Measurements from ENCODE around the gene PTPN14.
"Not testable (repeated sequence)": the region's sequence is repeated elsewhere in the genome, so short reads cannot be mapped to it uniquely, and the experiment has no call there.

Gene PTPN14

GRCh38 chr1:214583113-214583512 is 31.7 kb upstream of the PTPN14 start:
- Histone ChIP-seq H3K27me3 (ENCODE audit: control insufficient read depth in 1 of 2, insufficient read depth in 2 of 2, low read length in 2 of 2) (no peaks in the 10 kb centered on the region), H3K27ac (ENCODE audit: low read depth, low read length) (no peak overlapping the region), H3K4me3 (ENCODE audit: low read depth in 1 of 2, low read length in 2 of 2) (no peak overlapping the region), H3K9ac (ENCODE audit: low read depth in 1 of 2, low read length in 2 of 2) (no peak overlapping the region), H3K36me3 (ENCODE audit: control insufficient read depth in 1 of 2, insufficient read depth in 2 of 2, low read length in 2 of 2) (no peaks in the 10 kb centered on the region), H3K4me1 (ENCODE audit: control insufficient read depth in 1 of 2, insufficient read depth in 2 of 2, low read length in 2 of 2) (no peaks in the 10 kb centered on the region), H3K9me3 (ENCODE audit: control insufficient read depth in 1 of 2, low read length in 2 of 2) (no peaks in the 10 kb centered on the region)

- no peaks in the 10 kb centered on the region for H3K27me3 ChIP-seq (ENCODE audit: control insufficient read depth in 1 of 2, insufficient read depth in 2 of 2, low read length in 2 of 2)
- no peak overlapping the region for H3K4me3 ChIP-seq (ENCODE audit: low read depth in 1 of 2, low read length in 2 of 2)
- no peak overlapping the region for H3K9ac ChIP-seq (ENCODE audit: low read depth in 1 of 2, low read length in 2 of 2)
- H3K36me3 ChIP-seq (ENCODE audit: control insufficient read depth in 1 of 2, insufficient read depth in 2 of 2, low read length in 2 of 2), result no peaks in the 10 kb centered on the region
- no peaks in the 10 kb centered on the region for H3K9me3 ChIP-seq (ENCODE audit: control insufficient read depth in 1 of 2, low read length in 2 of 2)
- no peaks in the 10 kb centered on the region for H3K4me1 ChIP-seq (ENCODE audit: control insufficient read depth in 1 of 2, insufficient read depth in 2 of 2, low read length in 2 of 2)
- H3K27ac ChIP-seq (ENCODE audit: low read depth, low read length), result no peak overlapping the region
These were observed 31.0 kb upstream of the PTPN14 start for GRCh38 chr1:214582289-214582891.

- H3K9me3 ChIP-seq (ENCODE audit: control insufficient read depth in 1 of 2, low read length in 2 of 2), result peaks cover 0 to 5% of the 10 kb centered on the region in 2 donors
- H3K27ac ChIP-seq (ENCODE audit: low read depth, low read length), result no peak overlapping the region
- H3K4me3 ChIP-seq (ENCODE audit: low read depth in 1 of 2, low read length in 2 of 2), result no peak overlapping the region
- H3K4me1 ChIP-seq (ENCODE audit: control insufficient read depth in 1 of 2, insufficient read depth in 2 of 2, low read length in 2 of 2), result no peaks in the 10 kb centered on the region
- H3K27me3 ChIP-seq (ENCODE audit: control insufficient read depth in 1 of 2, insufficient read depth in 2 of 2, low read length in 2 of 2), result no peaks in the 10 kb centered on the region
- H3K9ac ChIP-seq (ENCODE audit: low read depth in 1 of 2, low read length in 2 of 2), result no peak overlapping the region
- no peaks in the 10 kb centered on the region for H3K36me3 ChIP-seq (ENCODE audit: control insufficient read depth in 1 of 2, insufficient read depth in 2 of 2, low read length in 2 of 2)
These were observed 30.4 kb upstream of the PTPN14 start for GRCh38 chr1:214581785-214582184.

GRCh38 chr1:214579183-214579582 is 27.8 kb upstream of the PTPN14 start:
- Histone ChIP-seq H3K27ac (ENCODE audit: low read depth, low read length) (no peak overlapping the region), H3K27me3 (ENCODE audit: control insufficient read depth in 1 of 2, insufficient read depth in 2 of 2, low read length in 2 of 2) (no peaks in the 10 kb centered on the region), H3K36me3 (ENCODE audit: control insufficient read depth in 1 of 2, insufficient read depth in 2 of 2, low read length in 2 of 2) (no peaks in the 10 kb centered on the region), H3K4me3 (ENCODE audit: low read depth in 1 of 2, low read length in 2 of 2) (no peak overlapping the region), H3K9me3 (ENCODE audit: control insufficient read depth in 1 of 2, low read length in 2 of 2) (peaks cover 10 to 16% of the 10 kb centered on the region in 2 donors), H3K4me1 (ENCODE audit: control insufficient read depth in 1 of 2, insufficient read depth in 2 of 2, low read length in 2 of 2) (no peaks in the 10 kb centered on the region), H3K9ac (ENCODE audit: low read depth in 1 of 2, low read length in 2 of 2) (no peak overlapping the region)

- H3K9ac ChIP-seq (ENCODE audit: low read depth in 1 of 2, low read length in 2 of 2); H3K27me3 ChIP-seq (ENCODE audit: control insufficient read depth in 1 of 2, insufficient read depth in 2 of 2, low read length in 2 of 2); H3K4me3 ChIP-seq (ENCODE audit: low read depth in 1 of 2, low read length in 2 of 2); H3K27ac ChIP-seq (ENCODE audit: low read depth, low read length); H3K4me1 ChIP-seq (ENCODE audit: control insufficient read depth in 1 of 2, insufficient read depth in 2 of 2, low read length in 2 of 2); H3K36me3 ChIP-seq (ENCODE audit: control insufficient read depth in 1 of 2, insufficient read depth in 2 of 2, low read length in 2 of 2): not testable (repeated sequence)
- H3K9me3 ChIP-seq (ENCODE audit: control insufficient read depth in 1 of 2, low read length in 2 of 2), result peaks cover 10 to 16% of the 10 kb centered on the region in 2 donors
These were observed 24.7 kb upstream of the PTPN14 start for GRCh38 chr1:214576120-214576519.

GRCh38 chr1:214574598-214575411 is 23.4 kb upstream of the PTPN14 start:
- no peaks in the 10 kb centered on the region for H3K36me3 ChIP-seq (ENCODE audit: control insufficient read depth in 1 of 2, insufficient read depth in 2 of 2, low read length in 2 of 2)
- no peaks in the 10 kb centered on the region for H3K27me3 ChIP-seq (ENCODE audit: control insufficient read depth in 1 of 2, insufficient read depth in 2 of 2, low read length in 2 of 2)
- no peak overlapping the region for H3K9ac ChIP-seq (ENCODE audit: low read depth in 1 of 2, low read length in 2 of 2)
- peaks cover 10 to 16% of the 10 kb centered on the region in 2 donors for H3K9me3 ChIP-seq (ENCODE audit: control insufficient read depth in 1 of 2, low read length in 2 of 2)
- no peak overlapping the region for H3K4me3 ChIP-seq (ENCODE audit: low read depth in 1 of 2, low read length in 2 of 2)
- no peaks in the 10 kb centered on the region for H3K4me1 ChIP-seq (ENCODE audit: control insufficient read depth in 1 of 2, insufficient read depth in 2 of 2, low read length in 2 of 2)
- no peak overlapping the region for H3K27ac ChIP-seq (ENCODE audit: low read depth, low read length)

- Histone ChIP-seq H3K9ac (ENCODE audit: low read depth in 1 of 2, low read length in 2 of 2) (no peak overlapping the region), H3K4me3 (ENCODE audit: low read depth in 1 of 2, low read length in 2 of 2) (no peak overlapping the region), H3K4me1 (ENCODE audit: control insufficient read depth in 1 of 2, insufficient read depth in 2 of 2, low read length in 2 of 2) (no peaks in the 10 kb centered on the region), H3K27me3 (ENCODE audit: control insufficient read depth in 1 of 2, insufficient read depth in 2 of 2, low read length in 2 of 2) (no peaks in the 10 kb centered on the region), H3K36me3 (ENCODE audit: control insufficient read depth in 1 of 2, insufficient read depth in 2 of 2, low read length in 2 of 2) (no peaks in the 10 kb centered on the region), H3K27ac (ENCODE audit: low read depth, low read length) (no peak overlapping the region), H3K9me3 (ENCODE audit: control insufficient read depth in 1 of 2, low read length in 2 of 2) (peaks cover 10 to 16% of the 10 kb centered on the region in 2 donors)
These were observed 22.2 kb upstream of the PTPN14 start for GRCh38 chr1:214573386-214574318.

GRCh38 chr1:214571281-214571680 is 19.9 kb upstream of the PTPN14 start:
- Histone ChIP-seq H3K27me3 (ENCODE audit: control insufficient read depth in 1 of 2, insufficient read depth in 2 of 2, low read length in 2 of 2) (no peaks in the 10 kb centered on the region), H3K27ac (ENCODE audit: low read depth, low read length) (no peak overlapping the region)

GRCh38 chr1:214570442-214570841 is 19.0 kb upstream of the PTPN14 start:
- Histone ChIP-seq H3K27ac (ENCODE audit: low read depth, low read length) (no peak overlapping the region), H3K4me1 (ENCODE audit: control insufficient read depth in 1 of 2, insufficient read depth in 2 of 2, low read length in 2 of 2) (no peaks in the 10 kb centered on the region), H3K4me3 (ENCODE audit: low read depth in 1 of 2, low read length in 2 of 2) (no peak overlapping the region), H3K9me3 (ENCODE audit: control insufficient read depth in 1 of 2, low read length in 2 of 2) (no peaks in the 10 kb centered on the region), H3K36me3 (ENCODE audit: control insufficient read depth in 1 of 2, insufficient read depth in 2 of 2, low read length in 2 of 2) (no peaks in the 10 kb centered on the region), H3K27me3 (ENCODE audit: control insufficient read depth in 1 of 2, insufficient read depth in 2 of 2, low read length in 2 of 2) (no peaks in the 10 kb centered on the region), H3K9ac (ENCODE audit: low read depth in 1 of 2, low read length in 2 of 2) (no peak overlapping the region)

More at GRCh38 chr1:214571281-214571680, 19.9 kb upstream of the PTPN14 start:
- Histone ChIP-seq H3K4me1 (ENCODE audit: control insufficient read depth in 1 of 2, insufficient read depth in 2 of 2, low read length in 2 of 2) (no peaks in the 10 kb centered on the region), H3K9ac (ENCODE audit: low read depth in 1 of 2, low read length in 2 of 2) (no peak overlapping the region), H3K36me3 (ENCODE audit: control insufficient read depth in 1 of 2, insufficient read depth in 2 of 2, low read length in 2 of 2) (no peaks in the 10 kb centered on the region), H3K4me3 (ENCODE audit: low read depth in 1 of 2, low read length in 2 of 2) (no peak overlapping the region), H3K9me3 (ENCODE audit: control insufficient read depth in 1 of 2, low read length in 2 of 2) (peaks cover 7% of the 10 kb centered on the region in 2 donors)
